GM19397 (cell line): ENCODE measurements around the gene KLHL10.
"Not testable (repeated sequence)": the region's sequence is repeated elsewhere in the genome, so short reads cannot be mapped to it uniquely, and the experiment has no call there.

Source experiments
- ATAC-seq: cut with Tn5 transposase; IDR thresholded peaks from one replicate; pipeline ENCODE4 v1.9.1; 2021; ENCODE audit warnings: mild to moderate bottlenecking, moderate library complexity; ENCODE audit not compliant: unreplicated experiment

The KLHL10 gene

GRCh38 chr17:41813152-41813680, 24.4 kb upstream of the KLHL10 start:
- ATAC-seq, result no peak

DNA sequence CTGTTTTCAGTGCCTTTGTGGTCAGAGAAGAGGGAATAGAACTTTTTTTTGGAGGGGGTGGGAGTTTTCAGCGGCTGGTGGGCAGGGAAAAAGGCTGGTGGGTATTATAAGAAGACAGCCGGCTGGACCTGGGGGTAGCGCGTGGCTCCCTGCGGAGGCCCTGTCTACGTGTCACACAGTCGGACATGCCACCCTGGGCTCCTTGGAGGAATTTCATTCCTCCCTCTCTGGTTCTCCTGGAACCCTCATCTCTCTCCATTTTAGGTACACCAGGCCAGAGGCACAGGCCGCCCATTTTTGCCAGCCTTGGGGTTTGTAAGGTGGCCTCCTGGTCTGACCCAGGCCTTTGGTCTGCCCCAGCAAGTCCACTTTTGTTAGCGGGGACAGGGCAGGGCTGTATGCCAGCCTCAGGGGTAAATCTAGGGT, 23.9 kb upstream of the KLHL10 start:
- ATAC-seq, result no peak

DNA sequence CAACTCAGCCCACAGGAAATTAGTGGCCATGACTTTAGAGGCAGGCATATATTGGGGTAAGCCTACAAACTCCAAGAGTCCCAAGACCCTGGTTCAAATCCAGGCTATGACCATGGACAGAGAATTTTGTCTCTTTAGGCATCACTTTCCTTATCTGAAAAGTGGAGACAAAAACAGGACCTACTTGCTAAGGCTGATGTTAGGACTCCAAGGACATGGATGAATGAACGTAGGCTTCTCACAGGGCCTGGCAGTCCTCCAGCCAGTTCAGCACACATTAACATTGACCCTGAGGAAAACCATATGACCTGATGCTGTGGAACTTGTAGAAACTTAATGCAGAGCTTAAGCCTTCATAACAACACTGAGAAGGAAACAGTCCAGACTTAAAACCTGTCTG, 23.4 kb upstream of the KLHL10 start:
- ATAC-seq, result no peak

DNA sequence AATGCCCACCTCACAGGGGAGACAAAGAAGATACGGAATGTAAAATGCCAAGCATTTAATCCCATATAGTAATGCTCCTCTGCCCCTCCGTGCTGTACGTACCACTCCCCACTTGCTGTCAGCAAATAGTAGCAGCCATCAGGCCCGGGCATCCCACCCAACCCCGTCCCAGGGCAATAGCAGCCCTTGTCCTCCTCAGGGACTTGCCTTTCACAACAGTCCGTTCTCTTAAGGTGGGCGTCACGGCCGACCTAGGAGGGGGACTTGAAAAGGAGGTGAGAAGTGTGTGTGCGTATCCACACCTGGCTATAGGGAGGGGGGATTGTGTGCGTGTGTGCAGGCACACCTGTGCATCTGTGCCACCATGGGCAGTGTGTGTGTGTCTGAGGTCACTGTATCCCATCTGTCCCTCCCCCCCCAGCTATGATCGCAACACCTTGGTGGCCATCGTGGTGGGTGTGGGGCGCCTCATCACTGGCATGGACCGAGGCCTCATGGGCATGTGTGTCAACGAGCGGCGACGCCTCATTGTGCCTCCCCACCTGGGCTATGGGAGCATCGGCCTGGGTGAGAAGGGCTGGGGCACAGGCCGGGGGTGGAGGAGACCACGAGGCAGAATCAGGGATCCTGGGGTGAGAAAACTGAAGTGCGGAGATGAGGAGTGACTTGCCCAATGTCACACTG, 20.8 kb upstream of the KLHL10 start:
- no peak for ATAC-seq

DNA sequence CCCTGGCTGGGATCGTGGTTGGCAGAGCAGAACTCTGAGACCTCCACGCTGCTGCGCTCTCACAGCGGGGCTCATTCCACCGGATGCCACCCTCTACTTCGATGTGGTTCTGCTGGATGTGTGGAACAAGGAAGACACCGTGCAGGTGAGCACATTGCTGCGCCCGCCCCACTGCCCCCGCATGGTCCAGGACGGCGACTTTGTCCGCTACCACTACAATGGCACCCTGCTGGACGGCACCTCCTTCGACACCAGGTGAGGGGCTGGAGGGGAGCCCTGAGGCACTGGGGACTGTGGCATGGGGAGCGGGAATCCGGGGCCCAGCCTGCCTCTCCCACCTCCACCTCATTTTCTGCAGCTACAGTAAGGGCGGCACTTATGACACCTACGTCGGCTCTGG, 19.6 kb upstream of the KLHL10 start:
- ATAC-seq, result no peak

DNA sequence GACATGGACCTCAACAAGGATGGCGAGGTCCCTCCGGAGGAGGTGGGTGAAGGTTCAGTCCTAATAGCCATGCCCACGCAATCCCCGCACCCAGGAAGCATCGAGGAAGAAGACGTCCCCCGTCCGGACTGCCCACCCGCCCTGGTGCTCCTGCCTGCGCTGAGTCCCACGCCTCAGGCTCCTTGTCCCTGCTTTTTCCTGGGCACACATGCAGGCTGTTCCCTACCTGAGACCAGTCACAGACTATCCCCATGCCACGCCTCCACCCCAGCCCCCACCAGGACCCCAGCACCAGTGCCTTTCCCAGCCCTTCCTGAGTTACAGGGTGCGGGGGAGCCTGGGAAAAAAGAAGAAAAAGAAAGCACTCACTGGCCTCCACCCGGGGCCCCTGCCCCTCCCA, 15.8 kb upstream of the KLHL10 start:
- ATAC-seq, result no peak

DNA sequence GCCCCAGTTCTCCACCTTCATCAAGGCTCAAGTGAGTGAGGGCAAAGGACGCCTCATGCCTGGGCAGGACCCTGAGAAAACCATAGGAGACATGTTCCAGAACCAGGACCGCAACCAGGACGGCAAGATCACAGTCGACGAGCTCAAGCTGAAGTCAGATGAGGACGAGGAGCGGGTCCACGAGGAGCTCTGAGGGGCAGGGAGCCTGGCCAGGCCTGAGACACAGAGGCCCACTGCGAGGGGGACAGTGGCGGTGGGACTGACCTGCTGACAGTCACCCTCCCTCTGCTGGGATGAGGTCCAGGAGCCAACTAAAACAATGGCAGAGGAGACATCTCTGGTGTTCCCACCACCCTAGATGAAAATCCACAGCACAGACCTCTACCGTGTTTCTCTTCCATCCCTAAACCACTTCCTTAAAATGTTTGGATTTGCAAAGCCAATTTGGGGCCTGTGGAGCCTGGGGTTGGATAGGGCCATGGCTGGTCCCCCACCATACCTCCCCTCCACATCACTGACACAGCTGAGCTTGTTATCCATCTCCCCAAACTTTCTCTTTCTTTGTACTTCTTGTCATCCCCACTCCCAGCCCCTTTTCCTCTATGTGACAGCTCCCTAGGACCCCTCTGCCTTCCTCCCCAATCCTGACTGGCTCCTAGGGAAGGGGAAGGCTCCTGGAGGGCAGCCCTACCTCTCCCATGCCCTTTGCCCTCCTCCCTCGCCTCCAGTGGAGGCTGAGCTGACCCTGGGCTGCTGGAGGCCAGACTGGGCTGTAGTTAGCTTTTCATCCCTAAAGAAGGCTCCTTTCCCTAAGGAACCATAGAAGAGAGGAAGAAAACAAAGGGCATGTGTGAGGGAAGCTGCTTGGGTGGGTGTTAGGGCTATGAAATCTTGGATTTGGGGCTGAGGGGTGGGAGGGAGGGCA, 15.1 kb upstream of the KLHL10 start:
- no peak for ATAC-seq

- ATAC-seq, result no peak
Observed at GRCh38 chr17:41823141-41823524, 14.5 kb upstream of the KLHL10 start.

DNA sequence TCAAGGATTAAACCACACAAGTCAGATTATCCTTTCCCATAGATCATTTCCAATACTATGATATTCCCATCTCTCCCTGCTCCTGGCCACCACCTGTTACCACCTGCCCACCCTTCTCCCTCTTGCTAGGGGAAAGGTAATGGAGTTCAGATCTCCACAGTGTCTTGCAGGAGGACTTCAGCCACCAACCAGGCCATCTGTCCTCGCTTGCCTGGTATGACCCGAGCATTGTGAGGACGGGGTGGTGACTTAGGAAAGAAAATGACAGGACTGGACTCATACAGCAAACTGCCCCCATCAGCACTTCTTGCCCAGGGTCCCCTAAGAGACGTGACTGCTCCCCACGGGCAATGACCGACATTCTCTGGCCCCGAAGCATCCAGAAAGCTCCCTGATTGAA, 14.0 kb upstream of the KLHL10 start:
- no peak for ATAC-seq

DNA sequence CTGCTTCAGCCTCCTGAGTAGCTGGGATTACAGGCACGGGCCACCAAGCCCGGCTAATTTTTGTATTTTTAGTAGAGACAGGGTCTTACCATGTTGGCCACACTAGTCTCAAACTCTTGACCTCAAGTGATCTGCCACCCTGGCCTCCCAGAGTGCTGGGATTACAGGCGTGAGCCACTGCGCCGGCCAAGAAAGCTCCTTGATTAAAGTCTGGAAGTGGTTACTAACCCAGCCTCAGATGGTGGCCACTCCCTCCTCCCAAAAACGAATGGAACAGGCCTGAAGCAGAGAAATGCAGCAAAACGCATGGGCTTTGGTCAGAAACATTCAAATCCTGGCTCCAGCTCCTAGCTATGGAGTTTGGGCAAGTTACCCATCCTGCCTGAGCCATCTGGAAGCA, 13.5 kb upstream of the KLHL10 start:
- ATAC-seq, result no peak

GRCh38 chr17:41825175-41825845, 12.3 kb upstream of the KLHL10 start:
- ATAC-seq, result no peak

GRCh38 chr17:41829961-41830360, 7.7 kb upstream of the KLHL10 start:
- not testable (repeated sequence) for ATAC-seq

- ATAC-seq, result peak; percentile 29
Observed at GRCh38 chr17:41835214-41835799, 2.3 kb upstream of the KLHL10 start.

DNA sequence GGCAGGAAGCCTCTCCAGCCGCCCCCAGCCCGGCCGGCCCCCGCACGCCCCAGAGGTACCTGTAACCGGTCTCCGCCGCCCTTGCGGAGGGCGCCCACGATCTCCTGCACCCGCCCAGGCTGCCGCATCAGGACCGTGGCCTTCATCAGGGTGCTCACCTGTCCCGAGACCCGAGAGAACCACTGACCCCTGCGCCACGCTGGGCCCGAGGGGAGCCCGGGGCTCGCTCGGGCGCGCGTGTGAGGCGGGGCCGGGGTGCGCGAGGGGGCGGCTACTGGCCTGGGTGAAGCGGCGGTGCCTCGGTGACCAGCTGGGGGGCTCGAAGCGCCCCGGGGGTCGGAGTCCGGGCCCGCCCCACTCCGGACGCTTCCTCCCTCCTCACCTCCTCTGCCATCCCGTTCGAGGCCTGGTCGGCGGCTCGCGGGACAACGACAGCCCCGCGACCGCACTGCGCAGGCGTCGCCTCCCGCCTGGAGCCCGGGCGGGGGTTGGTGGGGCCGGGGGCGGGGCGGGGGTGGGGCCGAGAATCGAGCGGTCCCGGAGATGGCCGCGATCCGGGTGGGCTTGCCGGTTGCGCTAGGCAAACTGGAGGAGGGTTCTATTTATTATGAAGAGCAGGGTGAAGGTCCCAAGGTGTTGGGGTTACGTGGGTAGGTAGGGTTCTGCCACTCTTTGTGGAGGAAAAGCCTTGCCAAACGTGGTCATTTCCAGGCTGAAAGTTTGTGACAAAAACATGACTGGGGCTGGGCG, 1.6 kb upstream of the KLHL10 start, which contains the start of gene NT5C3B:
TSS of gene NT5C3B (minus strand) at position 433 of the 750 bp plus-strand sequence. CDS start at position 394, 39 bp downstream.
- ATAC-seq, result peak; percentile 66

GRCh38 chr17:41836550-41837196, 952 bp upstream of the KLHL10 start:
- no peak for ATAC-seq

DNA sequence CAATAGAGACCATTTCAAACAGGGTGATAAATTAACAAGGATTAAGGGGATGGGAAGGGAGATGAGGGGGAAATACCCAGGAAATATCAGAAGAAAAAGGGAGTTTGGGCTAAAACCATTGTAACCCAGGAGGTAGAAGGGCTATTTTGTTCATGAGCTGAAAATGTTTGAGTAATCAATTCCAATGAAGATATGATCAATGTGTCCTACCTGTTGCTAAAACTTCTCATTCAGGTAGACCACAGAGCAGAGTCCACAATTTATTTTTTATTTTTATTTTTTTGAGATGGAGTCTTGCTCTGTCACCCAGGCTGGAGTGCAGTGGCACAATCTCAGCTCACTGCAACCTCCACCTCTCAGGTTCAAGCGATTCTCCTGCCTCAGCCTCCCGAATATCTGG, 1.8 kb downstream of the KLHL10 start:
- ATAC-seq, result not testable (repeated sequence)

- ATAC-seq, result not testable (repeated sequence)
Observed at GRCh38 chr17:41840781-41841180, 3.2 kb downstream of the KLHL10 start.

GRCh38 chr17:41844971-41845370, 7.3 kb downstream of the KLHL10 start:
- no peak for ATAC-seq

GRCh38 chr17:41848788-41849187, 11.2 kb downstream of the KLHL10 start:
- ATAC-seq, result no peak
